HG03432 (cell line): ENCODE data around the gene PIK3R4.

ENCODE experiments used
- ATAC-seq: cut with Tn5 transposase; IDR thresholded peaks from one replicate; pipeline ENCODE4 v1.9.1; 2021; ENCODE audit warnings: mild to moderate bottlenecking, moderate library complexity; ENCODE audit not compliant: unreplicated experiment

The PIK3R4 gene

GRCh38 chr3:130746246-130747039 lies at the start of gene PIK3R4:
PIK3R4 (minus strand) TSS chr3:130746829; CDS start chr3:130745218, 1,611 bp downstream.
- ATAC-seq, result peak; percentile 92

- no peak for ATAC-seq
These were observed 48.8 kb upstream of the PIK3R4 start for GRCh38 chr3:130795396-130795795.

GRCh38 chr3:130792246-130792645 lies 45.6 kb upstream of the PIK3R4 start:
- ATAC-seq, result no peak

- ATAC-seq, result no peak
These were observed 43.2 kb upstream of the PIK3R4 start for GRCh38 chr3:130789782-130790322.

- ATAC-seq, result no peak
These were observed 40.9 kb upstream of the PIK3R4 start for GRCh38 chr3:130787422-130788068.

DNA sequence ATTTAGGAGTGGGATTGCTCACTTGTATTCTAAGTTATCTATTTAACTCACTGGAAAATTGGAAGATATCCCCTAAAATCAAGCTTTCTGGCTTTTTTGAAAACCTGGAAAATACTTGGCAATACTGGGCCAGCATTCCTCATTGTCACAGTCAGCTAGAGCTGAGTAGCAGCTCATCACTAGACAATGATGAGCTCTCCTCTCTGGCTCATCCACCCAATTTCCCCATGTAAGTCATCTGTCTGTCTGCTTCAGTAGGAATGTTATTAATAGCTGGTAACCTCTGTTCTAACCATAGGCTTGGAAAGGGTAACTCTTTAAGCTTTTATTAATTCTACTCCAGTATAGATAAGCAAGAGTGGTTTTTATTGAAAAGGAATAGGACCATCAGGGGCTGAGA lies 39.7 kb upstream of the PIK3R4 start:
- ATAC-seq, result no peak

GRCh38 chr3:130783629-130784028 lies 37.0 kb upstream of the PIK3R4 start:
- ATAC-seq, result no peak

GRCh38 chr3:130779486-130779885 lies 32.9 kb upstream of the PIK3R4 start:
- peak; percentile 37 for ATAC-seq

DNA sequence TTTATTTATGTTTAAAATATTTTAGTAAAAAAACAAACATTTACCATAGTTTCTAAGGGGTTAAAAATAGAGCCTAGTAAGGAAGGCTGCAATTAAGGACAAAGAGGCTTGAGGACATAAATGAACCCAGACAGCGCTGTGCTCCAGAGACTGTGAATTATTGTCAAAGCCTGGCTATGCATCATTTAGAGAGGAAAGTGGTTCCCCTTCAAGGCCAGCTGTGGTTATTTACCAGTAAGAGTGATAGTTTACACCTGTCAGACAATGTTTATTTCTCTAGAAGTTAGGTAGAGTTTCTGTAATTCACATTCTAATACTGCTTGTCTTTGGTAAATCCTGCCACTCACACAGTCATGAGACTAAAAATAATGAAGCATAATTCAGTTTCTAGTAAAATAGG lies 32.4 kb upstream of the PIK3R4 start:
- peak; percentile 95 for ATAC-seq

- no peak for ATAC-seq
These were observed 26.7 kb upstream of the PIK3R4 start for GRCh38 chr3:130773366-130773765.

- ATAC-seq, result no peak
These were observed 25.5 kb upstream of the PIK3R4 start for GRCh38 chr3:130772129-130772528.

GRCh38 chr3:130770644-130771043 lies 24.0 kb upstream of the PIK3R4 start:
- no peak for ATAC-seq

DNA sequence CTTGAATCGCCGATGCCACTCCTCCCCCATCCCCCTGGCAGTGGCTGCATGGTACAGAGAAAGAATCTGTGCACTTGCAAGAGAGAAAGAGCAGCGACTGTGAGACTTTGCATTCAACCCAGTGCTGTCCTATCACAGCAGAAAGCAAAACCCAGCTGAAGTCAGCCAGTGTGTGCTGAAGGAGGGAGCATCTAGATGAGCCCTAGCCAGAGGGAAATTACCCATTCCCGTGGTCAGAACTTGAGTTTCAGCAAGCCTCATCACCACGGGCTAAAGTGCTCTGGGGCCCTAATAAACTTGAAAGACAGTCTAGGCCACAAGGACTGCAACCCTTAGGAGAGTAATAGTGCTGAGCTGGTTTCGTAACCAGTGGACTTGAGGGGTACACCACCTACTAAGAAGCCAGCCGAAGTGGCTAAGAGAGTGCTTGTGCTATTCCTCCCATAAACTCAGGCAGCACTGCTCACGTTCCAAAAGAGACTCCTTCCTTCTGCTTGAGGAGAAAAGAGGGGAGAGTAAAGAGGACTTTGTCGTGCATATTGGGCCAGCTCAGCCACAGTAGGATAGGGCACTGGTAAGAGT lies 15.2 kb upstream of the PIK3R4 start:
- ATAC-seq, result peak; percentile 51

DNA sequence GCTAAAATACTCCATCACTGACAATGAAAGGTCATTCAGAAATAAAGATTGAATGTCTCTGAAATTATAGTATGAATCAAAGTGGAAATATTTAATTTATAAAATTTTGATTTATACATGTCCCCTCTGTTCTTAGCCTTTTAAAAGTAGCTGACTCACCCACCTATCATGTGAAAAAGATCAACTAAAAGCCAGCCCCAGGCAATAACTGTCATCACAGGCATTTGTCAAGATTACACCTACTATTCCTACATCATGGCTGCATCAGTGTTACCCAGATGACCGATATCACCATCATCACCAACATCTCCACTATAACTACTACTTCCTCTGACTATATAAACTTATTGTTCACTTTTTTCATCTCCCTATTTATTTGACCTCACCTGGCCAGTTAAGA lies 14.3 kb upstream of the PIK3R4 start:
- ATAC-seq, result no peak

DNA sequence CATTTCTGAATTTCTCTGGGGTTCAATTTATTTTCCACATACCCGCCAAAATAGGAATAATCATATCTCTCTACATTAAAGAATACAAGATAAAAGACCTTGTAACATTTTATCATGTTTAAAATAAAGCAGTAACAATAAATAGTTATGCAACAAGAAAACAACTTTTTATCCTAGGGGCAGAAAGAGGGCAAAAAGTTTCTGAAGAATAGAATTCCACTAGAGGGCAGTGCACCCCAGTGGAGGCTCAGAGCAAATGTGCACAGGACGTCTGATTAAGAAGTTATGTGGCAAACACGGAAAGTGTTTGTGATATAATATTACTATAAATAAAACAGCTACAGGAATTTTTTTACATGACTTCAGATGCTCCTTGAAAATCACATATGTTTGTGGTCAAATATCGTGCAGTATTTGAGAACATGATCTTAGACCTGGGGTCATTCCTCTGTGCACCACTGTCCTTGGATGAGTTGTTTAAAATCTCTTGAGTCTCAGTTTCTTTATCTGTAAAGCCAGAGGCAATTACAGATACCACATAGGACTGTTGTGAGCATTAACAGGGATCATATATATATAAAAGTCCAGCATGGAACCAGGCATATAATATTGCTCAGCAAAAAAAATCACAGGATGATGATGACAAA lies 13.2 kb upstream of the PIK3R4 start:
- ATAC-seq, result peak; percentile 69

DNA sequence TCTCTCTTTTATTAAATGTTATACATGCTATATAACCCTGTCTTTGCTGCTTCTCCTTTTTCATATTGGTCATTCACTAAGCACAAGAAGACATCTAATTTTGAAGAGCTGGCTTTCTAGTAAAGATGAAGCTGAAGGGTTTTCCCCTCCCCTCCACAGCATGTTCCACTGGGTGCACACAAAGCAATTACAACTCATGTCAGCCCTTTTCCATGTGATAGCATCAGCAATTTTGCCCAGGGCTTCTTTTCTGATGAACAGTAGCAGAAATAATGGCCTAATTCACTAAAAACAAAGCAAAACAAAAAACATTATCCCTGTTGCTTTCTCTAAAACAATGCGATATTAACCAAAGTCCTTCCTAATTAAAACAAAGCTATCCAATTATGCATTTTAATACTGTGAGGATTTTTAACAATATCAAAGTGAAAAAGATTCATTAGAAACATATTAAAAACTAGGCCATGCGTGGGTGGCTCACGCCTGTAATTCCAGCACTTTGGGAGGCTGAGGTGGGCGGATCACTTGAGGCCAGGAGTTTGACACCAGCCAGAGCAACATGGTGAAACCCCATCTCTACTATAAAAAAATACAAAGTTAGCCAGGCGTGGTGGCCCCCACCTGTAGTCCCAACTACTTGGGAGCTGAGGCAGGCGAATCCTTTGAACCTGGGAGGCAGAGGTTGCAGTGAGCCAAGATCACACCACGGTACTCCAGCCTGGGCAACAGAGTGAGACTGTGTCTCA lies 12.2 kb upstream of the PIK3R4 start:
- peak; percentile 52 for ATAC-seq

GRCh38 chr3:130757611-130758150 lies 11.1 kb upstream of the PIK3R4 start:
- ATAC-seq, result no peak

GRCh38 chr3:130755666-130756065 lies 9.0 kb upstream of the PIK3R4 start:
- no peak for ATAC-seq

GRCh38 chr3:130748981-130749380 lies 2.4 kb upstream of the PIK3R4 start:
- no peak for ATAC-seq

- ATAC-seq, result no peak
These were observed 1.8 kb upstream of the PIK3R4 start for GRCh38 chr3:130748467-130748861.
